Neutrophil (primary cell): Measurements from ENCODE around the gene B4GALNT3.

Experiments
- H3K27ac ChIP-seq: fragments of 200-600 bp; sonication (generic); 2 replicates; pipeline ENCODE4 v1.5.1; 2016; ENCODE audit warnings: mild to moderate bottlenecking, moderate library complexity
- H3K27me3 ChIP-seq: fragments of 200-600 bp; sonication (generic); 2 replicates; pipeline ENCODE4 v1.6.0; 2016; ENCODE audit warnings: mild to moderate bottlenecking
- H3K36me3 ChIP-seq: fragments of 200-600 bp; sonication (generic); 2 replicates; pipeline ENCODE4 v1.5.1; 2017
- H3K4me1 ChIP-seq, 2 experiments: fragments of 200-600 bp in 1 of 2; sonication (generic) in 1 of 2; 1 replicate in 1 of 2; 2 replicates in 1 of 2; pipeline versions ENCODE4 v1.5.1 to v1.6.1; 2013 to 2016; ENCODE audit warnings: low read depth in 1 of 2, low read length in 1 of 2, mild to moderate bottlenecking in 1 of 2, moderate library complexity in 1 of 2; ENCODE audit not compliant: control insufficient read depth in 1 of 2, insufficient read depth in 1 of 2
- H3K4me3 ChIP-seq, 2 experiments: fragments of 200-600 bp in 1 of 2; sonication (generic) in 1 of 2; 1 replicate in 1 of 2; 2 replicates in 1 of 2; pipeline ENCODE4 v1.5.1; 2013 to 2016; ENCODE audit warnings: low read depth in 1 of 2, low read length in 1 of 2, mild to moderate bottlenecking in 1 of 2, moderate library complexity in 1 of 2
- H3K9me3 ChIP-seq: fragments of 200-600 bp; sonication (generic); 2 replicates; pipeline ENCODE4 v1.5.1; 2016
- CTCF ChIP-seq: fragments of 200-600 bp; sonication (generic); IDR thresholded peaks from 2 replicates; pipeline ENCODE4 v1.5.1; 2016; ENCODE audit warnings: antibody characterized with exemption

Gene B4GALNT3

GRCh38 chr12:612886-613285, 153.1 kb downstream of the B4GALNT3 start:
- Histone ChIP-seq H3K9me3 (no peaks in the 10 kb centered on the region), H3K27me3 (no peaks in the 10 kb centered on the region), H3K27ac (peak overlapping the region; percentile 95), H3K4me1 (peaks cover 97 to 99% of the 10 kb centered on the region in 2 experiments), H3K4me3 (no peak overlapping the region), H3K36me3 (no peaks in the 10 kb centered on the region)
- no peak for TF ChIP-seq CTCF
